Activated CD8-positive, alpha-beta T cell treated with anti-CD3 and anti-CD28 coated beads, Interleukin-2, amount 10 ng/mL, durations not matched to agents 7 days and 5 days (primary cell): Measurements from ENCODE around the gene CXXC4. TPM values are rescaled to one million over a fixed set of nuclear protein-coding genes. Genes with fewer than 3 reads are reported as not detected.

ENCODE experiments used
- ATAC-seq: fragments of 150-1000 bp; cut with Tn5 transposase; one replicate; pipeline ENCODE4 v1.10.0; 2021; ENCODE audit warnings: moderate library complexity
- CTCF ChIA-PET: fragments of 350-600 bp; sonication (Branson Sonifier 250); formaldehyde crosslinking; loops from one replicate; lab custom pipeline; 2021; ENCODE audit warnings: antibody characterized with exemption; lab: Charles Lee
- POLR2A ChIA-PET: fragments of 350-600 bp; sonication (Branson Sonifier 250); formaldehyde crosslinking; loops from one replicate; lab custom pipeline; 2021; ENCODE audit warnings: antibody characterized with exemption; lab: Charles Lee
- DNase-seq: peaks from one replicate; pipeline ENCODE4 v3.0.0-alpha.2; 2020
- H3K27ac Mint-ChIP-seq: one replicate; pipeline ENCODE4 v1.8.0; 2021; ENCODE audit warnings: mild to moderate bottlenecking, mixed read lengths
- H3K27me3 Mint-ChIP-seq: one replicate; pipeline ENCODE4 v1.8.0; 2021; ENCODE audit warnings: low read depth, mixed read lengths
- H3K36me3 Mint-ChIP-seq: one replicate; pipeline ENCODE4 v1.8.0; 2021; ENCODE audit warnings: low read depth, mixed read lengths
- H3K4me1 Mint-ChIP-seq: one replicate; pipeline ENCODE4 v1.8.0; 2021; ENCODE audit warnings: low read depth, mixed read lengths
- H3K4me3 Mint-ChIP-seq: one replicate; pipeline ENCODE4 v1.8.0; 2021; ENCODE audit warnings: mild to moderate bottlenecking, mixed read lengths
- H3K9me3 Mint-ChIP-seq: one replicate; pipeline ENCODE4 v1.8.0; 2022; ENCODE audit warnings: mixed read lengths; ENCODE audit not compliant: insufficient read depth
- total RNA-seq, 2 experiments: library from RNA; stranded (reverse); gene quantifications; one replicate each; pipeline ENCODE4 v1.2.3, GENCODE V29; 2021

CXXC4 gene
- total RNA-seq, 2 experiments from 2014 or later = not detected

DNA sequence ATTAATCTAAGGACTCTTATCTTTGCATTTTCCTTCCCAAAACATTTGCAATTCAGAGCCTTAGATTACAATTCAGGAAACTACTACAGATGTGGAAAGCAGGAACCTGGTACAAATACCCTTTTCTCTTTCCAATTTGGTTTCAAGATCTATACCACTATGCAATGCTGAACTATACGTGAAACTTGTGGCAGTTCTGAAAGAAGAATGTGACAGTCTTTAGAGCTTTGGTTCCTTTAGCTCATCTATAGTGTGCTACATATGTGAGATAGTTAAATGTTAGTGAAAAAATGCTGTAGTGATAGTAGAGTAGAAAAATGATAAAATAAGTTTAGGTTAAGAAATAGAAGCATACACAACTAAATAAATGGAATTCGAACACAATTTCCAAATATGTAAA lies 50.0 kb downstream of the CXXC4 start:
- CTCF ChIA-PET = no interaction called here
- H3K9me3 Mint-ChIP-seq = no peaks in the 10 kb centered on the region
- ATAC-seq (no peak), DNase-seq (no peak)
- H3K27ac Mint-ChIP-seq = no peak overlapping the region
- POLR2A ChIA-PET = no interaction called here
- H3K4me1 Mint-ChIP-seq = no peaks in the 10 kb centered on the region
- H3K4me3 Mint-ChIP-seq = no peak overlapping the region
- no peaks in the 10 kb centered on the region for H3K36me3 Mint-ChIP-seq
- no peaks in the 10 kb centered on the region for H3K27me3 Mint-ChIP-seq

GRCh38 chr4:104436542-104436941 lies 58.2 kb downstream of the CXXC4 start:
- Mint-ChIP-seq H3K4me1 (no peaks in the 10 kb centered on the region), H3K4me3 (no peak overlapping the region), H3K27me3 (peaks cover 2% of the 10 kb centered on the region), H3K27ac (no peak overlapping the region), H3K9me3 (no peaks in the 10 kb centered on the region), H3K36me3 (no peaks in the 10 kb centered on the region)
- POLR2A ChIA-PET = no interaction called here
- CTCF ChIA-PET = no interaction called here
- ATAC-seq = no peak
- DNase-seq = no peak

DNA sequence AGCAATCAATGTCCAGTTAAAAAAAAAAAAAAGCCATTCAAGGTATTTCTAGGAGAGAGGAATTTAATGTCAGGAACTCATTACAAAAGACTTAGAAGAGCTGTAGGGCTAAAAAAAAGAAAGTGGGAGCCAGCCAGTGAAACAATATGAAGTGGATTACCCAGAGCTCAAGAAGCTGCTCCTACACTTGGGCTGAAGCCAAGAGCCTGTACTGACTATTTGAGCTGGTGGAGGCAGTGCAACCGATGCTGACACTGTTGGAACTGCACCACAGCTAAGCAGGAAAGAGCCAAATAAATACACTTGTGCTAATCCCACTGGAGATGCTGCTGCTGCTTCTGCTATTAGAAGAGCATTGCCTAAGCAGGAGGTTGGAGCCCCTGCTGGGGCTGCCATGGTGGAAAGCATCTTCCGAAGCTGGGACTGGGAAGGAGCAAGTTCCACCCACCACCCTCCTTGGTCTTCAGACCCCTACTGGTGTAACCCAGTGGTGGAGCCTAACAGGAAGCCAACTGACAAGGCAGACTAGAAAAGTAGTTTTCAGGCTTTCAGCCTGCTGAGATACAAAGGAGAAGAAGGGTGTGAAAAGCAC lies 65.4 kb downstream of the CXXC4 start:
- Mint-ChIP-seq H3K27ac (no peak overlapping the region), H3K9me3 (no peaks in the 10 kb centered on the region), H3K4me1 (no peaks in the 10 kb centered on the region), H3K36me3 (no peaks in the 10 kb centered on the region), H3K4me3 (no peak overlapping the region), H3K27me3 (peaks cover 2% of the 10 kb centered on the region)
- no peak for DNase-seq
- POLR2A ChIA-PET = interaction anchor here (0.6 kb wide), 1 partner anchor 10 kb away, joined by 3 read pairs; no protein-coding TSS in a partner anchor
- CTCF ChIA-PET = no interaction called here
- ATAC-seq = no peak

DNA sequence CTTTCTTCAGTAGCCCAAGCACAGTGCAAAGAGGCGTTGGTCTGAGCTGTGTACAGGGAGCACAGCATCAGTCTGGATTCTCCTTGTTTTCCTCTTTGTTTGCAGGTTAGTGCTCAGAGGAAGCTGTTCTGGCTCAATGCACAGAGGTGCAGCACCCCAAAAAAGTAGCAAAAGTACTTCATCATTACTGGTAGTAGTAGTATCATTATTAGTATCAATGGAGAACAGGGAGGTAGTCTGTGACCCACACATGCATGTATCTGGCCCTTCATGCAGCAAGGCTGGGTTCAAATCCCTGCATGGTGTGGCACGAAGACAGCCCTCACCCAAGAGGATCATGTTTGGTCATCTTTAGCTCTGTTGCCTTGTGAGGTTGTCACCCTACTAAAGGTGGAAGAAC lies 68.7 kb downstream of the CXXC4 start:
- H3K36me3 Mint-ChIP-seq = no peaks in the 10 kb centered on the region
- POLR2A ChIA-PET = no interaction called here
- CTCF ChIA-PET = no interaction called here
- H3K27ac Mint-ChIP-seq = no peak overlapping the region
- H3K4me3 Mint-ChIP-seq = no peak overlapping the region
- no peaks in the 10 kb centered on the region for H3K4me1 Mint-ChIP-seq
- DNase-seq (no peak), ATAC-seq (no peak)
- H3K9me3 Mint-ChIP-seq = no peaks in the 10 kb centered on the region
- no peaks in the 10 kb centered on the region for H3K27me3 Mint-ChIP-seq

DNA sequence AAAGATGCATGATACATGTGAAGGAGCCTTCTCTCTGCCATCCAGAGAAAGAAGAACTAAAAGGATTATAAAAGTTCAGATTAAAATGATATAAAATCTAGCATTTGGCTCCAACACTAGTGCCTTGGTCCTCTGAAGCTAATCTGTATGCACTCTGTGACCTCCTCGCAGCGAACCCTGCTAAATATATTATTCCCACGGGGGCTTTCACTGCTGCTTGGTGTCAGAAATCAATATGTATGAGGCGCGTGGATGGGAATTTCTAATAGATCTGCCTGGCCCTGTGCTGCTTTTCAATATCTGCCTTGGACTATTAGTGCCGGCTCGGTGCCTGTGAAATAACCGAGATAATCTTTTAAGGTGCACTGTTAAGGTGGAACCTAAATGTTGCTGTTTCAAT lies 69.7 kb downstream of the CXXC4 start:
- Mint-ChIP-seq H3K27me3 (no peaks in the 10 kb centered on the region), H3K36me3 (no peaks in the 10 kb centered on the region)
- POLR2A ChIA-PET = no interaction called here

DNA sequence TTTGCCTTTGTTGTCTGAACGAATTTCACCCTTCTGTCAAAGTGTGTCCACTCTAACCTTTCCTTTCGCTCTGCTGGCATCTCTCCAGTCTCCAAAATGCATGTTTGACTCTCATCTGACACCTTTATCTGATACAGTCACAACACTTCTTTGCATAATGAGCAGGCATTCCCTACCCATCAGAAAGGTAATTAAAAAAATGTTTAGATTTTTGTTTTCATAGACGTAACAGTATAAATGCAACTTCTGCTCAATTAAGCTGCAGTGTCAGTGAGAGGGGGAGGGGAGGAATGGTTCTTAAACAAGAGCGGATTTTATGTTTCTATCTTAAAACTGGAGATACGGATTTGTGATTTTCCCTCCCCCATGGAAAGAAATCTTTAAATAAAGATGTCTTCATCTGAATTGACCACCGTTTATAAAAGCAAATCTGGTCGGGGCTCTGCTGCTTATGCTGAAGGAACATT lies 70.2 kb downstream of the CXXC4 start:
- ChIA-PET POLR2A (no interaction called here), CTCF (no interaction called here)
- no peaks in the 10 kb centered on the region for H3K9me3 Mint-ChIP-seq
- no peak for ATAC-seq
- no peaks in the 10 kb centered on the region for H3K4me1 Mint-ChIP-seq
- no peaks in the 10 kb centered on the region for H3K36me3 Mint-ChIP-seq
- H3K4me3 Mint-ChIP-seq = no peak overlapping the region
- no peaks in the 10 kb centered on the region for H3K27me3 Mint-ChIP-seq
- no peak for DNase-seq
- H3K27ac Mint-ChIP-seq = no peak overlapping the region

More for the DNA sequence above, 69.7 kb downstream of the CXXC4 start:
- ATAC-seq (no peak), DNase-seq (no peak)
- Mint-ChIP-seq H3K9me3 (no peaks in the 10 kb centered on the region), H3K4me1 (no peaks in the 10 kb centered on the region), H3K4me3 (no peak overlapping the region), H3K27ac (no peak overlapping the region)
- CTCF ChIA-PET = no interaction called here

DNA sequence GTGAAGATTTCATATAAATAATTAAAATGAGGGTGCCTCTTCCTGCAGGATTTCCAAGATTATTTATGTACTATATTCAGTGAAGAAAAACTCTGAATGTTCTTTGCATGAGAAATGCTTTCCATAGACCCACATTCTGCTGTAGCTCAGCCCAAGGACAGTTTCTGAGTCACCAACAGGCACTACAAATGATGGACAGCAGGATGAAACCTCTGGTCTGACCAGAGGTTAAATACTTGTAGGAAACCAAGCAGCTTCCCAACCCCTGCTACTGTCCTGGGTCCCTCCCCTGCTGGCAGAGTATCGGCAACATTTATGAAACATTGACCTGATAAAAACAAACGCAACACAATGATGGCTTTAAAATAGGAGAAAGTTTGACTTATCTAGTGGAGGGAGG lies 73.1 kb downstream of the CXXC4 start:
- no peaks in the 10 kb centered on the region for H3K36me3 Mint-ChIP-seq
- no peak overlapping the region for H3K27ac Mint-ChIP-seq
- no peaks in the 10 kb centered on the region for H3K4me1 Mint-ChIP-seq
- CTCF ChIA-PET = no interaction called here
- no peak overlapping the region for H3K4me3 Mint-ChIP-seq
- DNase-seq = no peak
- ATAC-seq = no peak
- no peaks in the 10 kb centered on the region for H3K9me3 Mint-ChIP-seq
- H3K27me3 Mint-ChIP-seq = no peaks in the 10 kb centered on the region
- POLR2A ChIA-PET = no interaction called here

- Mint-ChIP-seq H3K4me3 (no peak overlapping the region), H3K4me1 (no peaks in the 10 kb centered on the region), H3K27me3 (no peaks in the 10 kb centered on the region), H3K36me3 (no peaks in the 10 kb centered on the region), H3K27ac (no peak overlapping the region), H3K9me3 (no peaks in the 10 kb centered on the region)
- CTCF ChIA-PET = no interaction called here
- no peak for DNase-seq
- ATAC-seq = no peak
- POLR2A ChIA-PET = no interaction called here
Measured at GRCh38 chr4:104420766-104421165, 73.9 kb downstream of the CXXC4 start.
